ENCODE data around the gene RASL10A. TPM values are rescaled to one million over a fixed set of nuclear protein-coding genes. Genes with fewer than 3 reads are reported as not detected.

Gene RASL10A
- total and polyA plus RNA-seq, 2 donors from 2014 or later, result 0.73 to 1.2 TPM

DNA sequence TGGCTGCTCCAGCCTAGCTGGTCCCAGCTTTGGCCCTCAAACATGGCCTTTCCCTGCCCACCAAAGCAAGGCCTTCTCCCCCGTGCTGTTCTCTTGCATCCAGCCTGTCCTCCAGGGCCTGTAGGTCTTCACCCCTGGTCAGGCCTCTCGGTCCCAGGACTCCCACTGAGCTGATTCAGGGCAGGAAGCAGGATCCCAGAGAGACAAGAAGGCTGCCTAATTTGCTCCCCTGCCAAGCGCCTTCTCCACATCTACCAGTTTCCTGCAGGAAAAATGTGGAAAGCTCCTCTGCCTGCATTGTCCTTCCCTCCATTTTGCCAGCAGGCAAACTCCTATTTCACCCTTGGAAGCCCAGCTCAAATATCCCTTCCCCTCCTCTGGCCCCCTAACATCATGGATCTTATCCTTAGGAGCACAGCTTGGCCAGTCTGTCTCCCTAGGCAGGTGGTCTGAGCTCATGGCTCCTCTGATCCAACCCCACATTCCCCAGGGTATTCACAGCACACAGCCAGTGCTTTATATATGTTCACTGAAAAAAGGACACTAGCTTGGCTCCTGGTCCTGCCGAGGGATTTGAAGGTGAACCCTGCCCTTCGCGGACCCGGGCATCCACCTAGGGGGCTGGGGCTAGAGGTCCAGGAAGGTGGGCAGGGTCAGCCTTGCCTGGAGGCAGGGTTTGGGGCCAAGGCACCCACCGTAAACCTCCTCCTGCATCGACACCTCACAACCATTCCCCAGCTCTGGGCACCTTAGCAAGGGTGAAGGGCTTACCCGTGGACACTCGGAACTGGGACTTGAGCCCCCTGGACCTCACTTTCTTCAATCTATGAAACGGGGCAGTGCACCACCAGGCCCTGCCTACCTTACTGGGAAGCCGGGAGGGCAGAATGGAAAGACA lies 48.7 kb downstream of the RASL10A start:
- no peak for FAIRE-seq
- H3K27me3 ChIP-seq (ENCODE audit: control insufficient read depth, insufficient read depth, low read length), result no peaks in the 10 kb centered on the region
- H3K9ac ChIP-seq (ENCODE audit: low read length in 3 of 3), result peak overlapping the region; percentile 81 to 96 (median 88)
- H3K36me3 ChIP-seq (ENCODE audit: control insufficient read depth in 2 of 3, insufficient read depth in 3 of 3, low read length in 3 of 3), result peaks cover 0 to 9% (median 3%) of the 10 kb centered on the region in 3 donors
- H3K9me3 ChIP-seq (ENCODE audit: control insufficient read depth in 2 of 3, insufficient read depth in 1 of 3, low read length in 3 of 3), result no peaks in the 10 kb centered on the region
- peaks cover 0 to 25% (median 9%) of the 10 kb centered on the region in 3 donors for H3K4me1 ChIP-seq (ENCODE audit: control insufficient read depth in 2 of 3, insufficient read depth in 2 of 3, low read depth in 1 of 3, low read length in 3 of 3)
- H3K4me3 ChIP-seq (ENCODE audit: low read length in 3 of 3), result peak overlapping the region; percentile 81 to 92 (median 84)
- no peak for TF ChIP-seq CTCF (IDR thresholded peaks at IDR 0.05; ENCODE audit: borderline replicate concordance, extremely low read depth, insufficient read depth)
- intact Hi-C loops (cut with DNase I), result no loop called here
- H3K27ac ChIP-seq (ENCODE audit: low read depth in 2 of 2, low read length in 2 of 2), result peak overlapping the region; percentile 99 to 100
- peak in 1 of 5 donors; percentile 66 for DNase-seq

DNA sequence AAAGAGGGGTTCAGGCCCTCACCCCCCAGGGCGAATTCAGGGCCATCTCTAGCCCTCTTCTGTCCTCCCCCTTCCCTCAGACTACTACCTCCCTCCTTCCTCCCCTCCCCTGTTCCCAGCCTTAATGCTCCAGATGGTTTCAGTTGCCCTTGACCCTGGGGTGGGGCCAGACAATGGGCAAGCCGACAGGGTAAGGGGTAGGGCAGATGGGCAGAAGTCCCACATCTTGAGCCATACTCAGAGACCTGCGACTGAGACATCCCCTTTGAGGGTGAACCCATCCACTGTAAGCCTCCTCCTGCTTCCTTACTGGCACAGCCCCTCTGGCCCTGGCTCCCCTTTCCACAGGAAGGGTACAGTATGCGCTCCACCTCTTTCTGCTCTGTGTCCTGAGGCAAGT lies 49.6 kb downstream of the RASL10A start:
- H3K9me3 ChIP-seq (ENCODE audit: control insufficient read depth in 2 of 3, insufficient read depth in 1 of 3, low read length in 3 of 3), result no peaks in the 10 kb centered on the region
- no peaks in the 10 kb centered on the region for H3K27me3 ChIP-seq (ENCODE audit: control insufficient read depth, insufficient read depth, low read length)
- no peak overlapping the region for H3K27ac ChIP-seq (ENCODE audit: low read depth in 2 of 2, low read length in 2 of 2)
- intact Hi-C loops (cut with DNase I), result no loop called here
- FAIRE-seq (no peak), DNase-seq (peak in 1 of 5 donors; percentile 38)
- H3K4me3 ChIP-seq (ENCODE audit: low read length in 3 of 3), result no peak overlapping the region
- H3K9ac ChIP-seq (ENCODE audit: low read length in 3 of 3), result peak overlapping the region in 1 of 3 donors; percentile 37
- peaks cover 0 to 22% (median 6%) of the 10 kb centered on the region in 3 donors for H3K4me1 ChIP-seq (ENCODE audit: control insufficient read depth in 2 of 3, insufficient read depth in 2 of 3, low read depth in 1 of 3, low read length in 3 of 3)
- no peak for TF ChIP-seq CTCF (IDR thresholded peaks at IDR 0.05; ENCODE audit: borderline replicate concordance, extremely low read depth, insufficient read depth)
- H3K36me3 ChIP-seq (ENCODE audit: control insufficient read depth in 2 of 3, insufficient read depth in 3 of 3, low read length in 3 of 3), result peaks cover 0 to 9% (median 3%) of the 10 kb centered on the region in 3 donors

DNA sequence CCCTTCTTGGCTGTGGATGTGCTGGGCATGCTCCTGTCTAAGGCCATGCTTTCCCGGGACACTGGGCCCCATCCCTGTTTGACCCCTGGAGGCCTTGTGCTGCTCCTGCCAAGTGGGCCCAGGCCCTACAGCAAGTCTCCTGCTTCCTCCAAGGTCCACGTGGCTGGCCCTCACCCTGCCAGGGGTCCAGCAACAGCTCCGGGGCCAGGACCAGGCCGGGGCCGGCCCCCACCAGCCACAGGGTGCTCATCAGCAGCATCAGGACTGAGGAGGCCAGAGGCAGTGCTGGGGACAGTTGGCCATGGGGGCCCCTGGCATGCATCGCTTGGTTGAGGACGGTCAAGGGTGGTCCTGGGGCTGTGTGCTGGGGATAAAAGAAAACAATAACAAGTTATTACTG lies 50.2 kb downstream of the RASL10A start:
- intact Hi-C loops (cut with DNase I), result no loop called here
- peak in 1 of 5 donors; percentile 52 for DNase-seq
- Histone ChIP-seq H3K4me3 (ENCODE audit: low read length in 3 of 3) (no peak overlapping the region), H3K4me1 (ENCODE audit: control insufficient read depth in 2 of 3, insufficient read depth in 2 of 3, low read depth in 1 of 3, low read length in 3 of 3) (peaks cover 0 to 22% (median 6%) of the 10 kb centered on the region in 3 donors), H3K9ac (ENCODE audit: low read length in 3 of 3) (no peak overlapping the region), H3K27me3 (ENCODE audit: control insufficient read depth, insufficient read depth, low read length) (no peaks in the 10 kb centered on the region), H3K27ac (ENCODE audit: low read depth in 2 of 2, low read length in 2 of 2) (no peak overlapping the region), H3K9me3 (ENCODE audit: control insufficient read depth in 2 of 3, insufficient read depth in 1 of 3, low read length in 3 of 3) (no peaks in the 10 kb centered on the region), H3K36me3 (ENCODE audit: control insufficient read depth in 2 of 3, insufficient read depth in 3 of 3, low read length in 3 of 3) (peaks cover 0 to 9% (median 3%) of the 10 kb centered on the region in 3 donors)
- no peak for FAIRE-seq
- no peak for TF ChIP-seq CTCF (IDR thresholded peaks at IDR 0.05; ENCODE audit: borderline replicate concordance, extremely low read depth, insufficient read depth)

Measured in kidney (tissue), 14 donors.